Chondrocyte (in vitro differentiated cells): ENCODE data around the gene PIEZO2. TPM values are rescaled to one million over a fixed set of nuclear protein-coding genes. Genes with fewer than 3 reads are reported as not detected.

Experiments
- DNase-seq: peaks from one replicate; pipeline ENCODE4 v3.0.0; 2021; ENCODE audit warnings: mixed read lengths, low spot score
- H3K27ac Mint-ChIP-seq: one replicate; pipeline ENCODE4 v1.8.0; 2021; ENCODE audit warnings: mild to moderate bottlenecking, moderate library complexity, mixed read lengths; ENCODE audit not compliant: unreplicated experiment
- H3K27me3 Mint-ChIP-seq: 2 replicates; pipeline ENCODE4 v1.8.0; 2021; ENCODE audit warnings: low read depth, mixed read lengths
- H3K36me3 Mint-ChIP-seq: 2 replicates; pipeline ENCODE4 v1.8.0; 2021; ENCODE audit warnings: low read depth, mixed read lengths
- H3K4me1 Mint-ChIP-seq: 2 replicates; pipeline ENCODE4 v1.8.0; 2021; ENCODE audit warnings: low read depth, mild to moderate bottlenecking, mixed read lengths
- H3K4me3 Mint-ChIP-seq: one replicate; pipeline ENCODE4 v1.8.0; 2021; ENCODE audit warnings: mild to moderate bottlenecking, moderate library complexity, mixed read lengths; ENCODE audit not compliant: unreplicated experiment
- H3K9me3 Mint-ChIP-seq: 2 replicates; pipeline ENCODE4 v1.8.0; 2021; ENCODE audit warnings: low read depth, mixed read lengths
- CTCF ChIP-seq: fragments of 200-600 bp; sonication (generic); IDR thresholded peaks from 2 replicates; pipeline ENCODE4 v1.5.0; 2021; ENCODE audit warnings: antibody characterized with exemption, mild to moderate bottlenecking, moderate library complexity
- total RNA-seq: library from RNA; stranded (reverse); gene quantifications from 3 replicates; pipeline ENCODE4 v1.2.1, GENCODE V29; 2021

Gene PIEZO2
- total RNA-seq, 1 donor from 2014 or later, result 142 TPM

- Mint-ChIP-seq H3K4me1 (no peaks in the 10 kb centered on the region), H3K9me3 (no peaks in the 10 kb centered on the region), H3K27me3 (no peaks in the 10 kb centered on the region), H3K27ac (no peak overlapping the region), H3K4me3 (no peak overlapping the region), H3K36me3 (peaks cover 15% of the 10 kb centered on the region)
- no peak for TF ChIP-seq CTCF
- DNase-seq, result no peak
Measured at GRCh38 chr18:10805587-10806118, 343.7 kb downstream of the PIEZO2 start.

- DNase-seq, result no peak
- Mint-ChIP-seq H3K4me3 (no peak overlapping the region), H3K4me1 (no peaks in the 10 kb centered on the region), H3K27me3 (no peaks in the 10 kb centered on the region), H3K9me3 (no peaks in the 10 kb centered on the region), H3K27ac (no peak overlapping the region), H3K36me3 (peaks cover 20% of the 10 kb centered on the region)
- TF ChIP-seq CTCF, result no peak
Measured at GRCh38 chr18:10804126-10804525, 345.2 kb downstream of the PIEZO2 start.

- Mint-ChIP-seq H3K4me1 (no peaks in the 10 kb centered on the region), H3K9me3 (no peaks in the 10 kb centered on the region), H3K36me3 (peaks cover 25% of the 10 kb centered on the region), H3K27ac (no peak overlapping the region), H3K4me3 (no peak overlapping the region), H3K27me3 (no peaks in the 10 kb centered on the region)
- TF ChIP-seq CTCF, result no peak
- no peak for DNase-seq
Measured at GRCh38 chr18:10798727-10799550, 350.4 kb downstream of the PIEZO2 start.

GRCh38 chr18:10797896-10798295, 351.5 kb downstream of the PIEZO2 start:
- H3K4me1 Mint-ChIP-seq, result no peaks in the 10 kb centered on the region
- H3K27ac Mint-ChIP-seq, result no peak overlapping the region
- H3K9me3 Mint-ChIP-seq, result no peaks in the 10 kb centered on the region
- H3K27me3 Mint-ChIP-seq, result no peaks in the 10 kb centered on the region
- peaks cover 26% of the 10 kb centered on the region for H3K36me3 Mint-ChIP-seq
- no peak for TF ChIP-seq CTCF
- no peak for DNase-seq
- no peak overlapping the region for H3K4me3 Mint-ChIP-seq

- H3K4me3 Mint-ChIP-seq, result no peak overlapping the region
- H3K27ac Mint-ChIP-seq, result no peak overlapping the region
- H3K27me3 Mint-ChIP-seq, result no peaks in the 10 kb centered on the region
- H3K36me3 Mint-ChIP-seq, result peaks cover 30% of the 10 kb centered on the region
- no peaks in the 10 kb centered on the region for H3K4me1 Mint-ChIP-seq
- no peak for DNase-seq
- H3K9me3 Mint-ChIP-seq, result no peaks in the 10 kb centered on the region
- TF ChIP-seq CTCF, result no peak
Measured at GRCh38 chr18:10794771-10795170, 354.6 kb downstream of the PIEZO2 start.
